Measurements from ENCODE around the gene ZC2HC1C. TPM values are rescaled to one million over a fixed set of nuclear protein-coding genes. Genes with fewer than 3 reads are reported as not detected.
A peak's percentile ranks its signal among the peaks of the same experiment; 100 is the strongest.
"Not testable (repeated sequence)": the region's sequence is repeated elsewhere in the genome, so short reads cannot be mapped to it uniquely, and the experiment has no call there.

Gene ZC2HC1C
- polyA plus RNA-seq, 1 donor from 2014 or later: 3.9 TPM

DNA sequence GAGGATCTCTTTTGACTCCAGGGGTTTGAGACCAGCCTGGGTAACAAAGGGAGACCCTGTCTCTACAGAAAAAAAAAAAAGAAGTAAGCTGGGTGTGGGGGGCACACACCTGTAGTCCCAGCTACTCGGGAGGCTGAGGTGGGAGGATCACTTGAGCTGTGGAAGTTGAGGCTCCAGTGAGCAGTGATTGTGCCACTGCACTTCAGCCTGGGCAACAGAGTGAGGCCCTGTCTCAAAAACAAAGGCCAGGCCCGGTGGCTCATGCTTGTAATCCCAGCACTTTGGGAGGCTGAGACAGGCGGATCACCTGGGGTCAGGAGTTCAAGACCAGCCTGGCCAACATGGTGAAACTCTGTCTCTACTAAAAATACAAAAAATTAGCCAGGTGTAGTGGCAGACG, 1.7 kb upstream of the ZC2HC1C start:
- H3F3A ChIP-seq (ENCODE audit: insufficient read depth, low read length, poor library complexity, severe bottlenecking); H3K27ac ChIP-seq (ENCODE audit: low read length); H3K9me2 ChIP-seq (ENCODE audit: insufficient read depth, low read length); H3K9me3 ChIP-seq (ENCODE audit: low read length); H3K4me3 ChIP-seq (ENCODE audit: low read length); H3K4me2 ChIP-seq (ENCODE audit: low read length); H3K27me3 ChIP-seq (ENCODE audit: insufficient read depth, low read depth, low read length); H3K36me3 ChIP-seq (ENCODE audit: insufficient read depth, low read length); H4K20me1 ChIP-seq (ENCODE audit: insufficient read depth); H2AFZ ChIP-seq (ENCODE audit: low read depth, low read length); H3K9ac ChIP-seq (ENCODE audit: low read length); H3K79me2 ChIP-seq (replicated peaks; ENCODE audit: insufficient read depth, low read length): not testable (repeated sequence)

GRCh38 chr14:75068294-75069120, 934 bp upstream of the ZC2HC1C start:
- Histone ChIP-seq H3K9me2 (ENCODE audit: insufficient read depth, low read length) (no peaks in the 10 kb centered on the region), H3K79me2 (replicated peaks; ENCODE audit: insufficient read depth, low read length) (no peaks in the 10 kb centered on the region), H3K36me3 (ENCODE audit: insufficient read depth, low read length) (no peaks in the 10 kb centered on the region), H3K27me3 (ENCODE audit: insufficient read depth, low read depth, low read length) (no peaks in the 10 kb centered on the region), H3K9ac (ENCODE audit: low read length) (peak overlapping the region; percentile 69), H3K9me3 (ENCODE audit: low read length) (no peaks in the 10 kb centered on the region), H3K27ac (ENCODE audit: low read length) (no peak overlapping the region), H2AFZ (ENCODE audit: low read depth, low read length) (peak overlapping the region; percentile 74), H3F3A (ENCODE audit: insufficient read depth, low read length, poor library complexity, severe bottlenecking) (no peaks in the 10 kb centered on the region), H3K4me2 (ENCODE audit: low read length) (peak overlapping the region; percentile 65), H4K20me1 (ENCODE audit: insufficient read depth) (no peaks in the 10 kb centered on the region), H3K4me3 (ENCODE audit: low read length) (peak overlapping the region; percentile 91)
- TF ChIP-seq POLR2AphosphoS5 (IDR thresholded peaks at IDR 0.05) (no peak), CTCF (IDR thresholded peaks at IDR 0.05; ENCODE audit: poor library complexity, severe bottlenecking) (no peak), EP300 (conservative IDR thresholded peaks at IDR 0.05; ENCODE audit: poor library complexity, severe bottlenecking) (no peak), MXI1 (conservative IDR thresholded peaks at IDR 0.05; ENCODE audit: poor library complexity, severe bottlenecking) (no peak), EZH2 (IDR thresholded peaks at IDR 0.05; ENCODE audit: borderline replicate concordance, insufficient read depth, low read length, poor library complexity, severe bottlenecking) (no peak), SMC3 (conservative IDR thresholded peaks at IDR 0.05; ENCODE audit: poor library complexity) (no peak), TAF1 (IDR thresholded peaks at IDR 0.05; ENCODE audit: low read depth) (no peak)
- TF ChIP-seq, protein P1, sequence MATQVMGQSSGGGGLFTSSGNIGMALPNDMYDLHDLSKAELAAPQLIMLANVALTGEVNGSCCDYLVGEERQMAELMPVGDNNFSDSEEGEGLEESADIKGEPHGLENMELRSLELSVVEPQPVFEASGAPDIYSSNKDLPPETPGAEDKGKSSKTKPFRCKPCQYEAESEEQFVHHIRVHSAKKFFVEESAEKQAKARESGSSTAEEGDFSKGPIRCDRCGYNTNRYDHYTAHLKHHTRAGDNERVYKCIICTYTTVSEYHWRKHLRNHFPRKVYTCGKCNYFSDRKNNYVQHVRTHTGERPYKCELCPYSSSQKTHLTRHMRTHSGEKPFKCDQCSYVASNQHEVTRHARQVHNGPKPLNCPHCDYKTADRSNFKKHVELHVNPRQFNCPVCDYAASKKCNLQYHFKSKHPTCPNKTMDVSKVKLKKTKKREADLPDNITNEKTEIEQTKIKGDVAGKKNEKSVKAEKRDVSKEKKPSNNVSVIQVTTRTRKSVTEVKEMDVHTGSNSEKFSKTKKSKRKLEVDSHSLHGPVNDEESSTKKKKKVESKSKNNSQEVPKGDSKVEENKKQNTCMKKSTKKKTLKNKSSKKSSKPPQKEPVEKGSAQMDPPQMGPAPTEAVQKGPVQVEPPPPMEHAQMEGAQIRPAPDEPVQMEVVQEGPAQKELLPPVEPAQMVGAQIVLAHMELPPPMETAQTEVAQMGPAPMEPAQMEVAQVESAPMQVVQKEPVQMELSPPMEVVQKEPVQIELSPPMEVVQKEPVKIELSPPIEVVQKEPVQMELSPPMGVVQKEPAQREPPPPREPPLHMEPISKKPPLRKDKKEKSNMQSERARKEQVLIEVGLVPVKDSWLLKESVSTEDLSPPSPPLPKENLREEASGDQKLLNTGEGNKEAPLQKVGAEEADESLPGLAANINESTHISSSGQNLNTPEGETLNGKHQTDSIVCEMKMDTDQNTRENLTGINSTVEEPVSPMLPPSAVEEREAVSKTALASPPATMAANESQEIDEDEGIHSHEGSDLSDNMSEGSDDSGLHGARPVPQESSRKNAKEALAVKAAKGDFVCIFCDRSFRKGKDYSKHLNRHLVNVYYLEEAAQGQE (IDR thresholded peaks at IDR 0.05; ENCODE audit: borderline replicate concordance): no peak

DNA sequence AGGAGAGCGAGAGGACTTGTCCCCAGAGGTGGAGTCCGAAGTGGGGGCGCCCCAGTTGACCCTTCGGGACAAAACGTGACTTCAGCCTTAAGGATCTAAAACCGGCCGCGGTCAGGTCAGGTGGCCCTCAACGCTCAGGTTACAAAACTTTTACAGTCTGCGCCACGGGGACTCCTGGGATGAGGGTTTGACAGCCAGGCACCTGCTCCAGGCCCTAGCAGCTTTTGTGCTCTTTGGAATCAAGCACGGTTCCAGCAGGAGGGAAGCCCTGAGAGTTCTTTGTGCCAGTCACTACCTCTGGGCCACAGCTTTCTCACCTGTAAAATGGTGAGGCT, 337 bp downstream of the ZC2HC1C start:
- Histone ChIP-seq H3K4me3 (ENCODE audit: low read length) (peak overlapping the region; percentile 91), H4K20me1 (ENCODE audit: insufficient read depth) (no peaks in the 10 kb centered on the region), H3K27me3 (ENCODE audit: insufficient read depth, low read depth, low read length) (no peaks in the 10 kb centered on the region), H3K36me3 (ENCODE audit: insufficient read depth, low read length) (no peaks in the 10 kb centered on the region), H3K9me2 (ENCODE audit: insufficient read depth, low read length) (no peaks in the 10 kb centered on the region), H3K9me3 (ENCODE audit: low read length) (no peaks in the 10 kb centered on the region), H3K4me2 (ENCODE audit: low read length) (peak overlapping the region; percentile 65), H2AFZ (ENCODE audit: low read depth, low read length) (peak overlapping the region; percentile 74), H3K27ac (ENCODE audit: low read length) (no peak overlapping the region), H3K79me2 (replicated peaks; ENCODE audit: insufficient read depth, low read length) (no peaks in the 10 kb centered on the region), H3F3A (ENCODE audit: insufficient read depth, low read length, poor library complexity, severe bottlenecking) (no peaks in the 10 kb centered on the region), H3K9ac (ENCODE audit: low read length) (peak overlapping the region; percentile 69)
- TF ChIP-seq, protein P1 (IDR thresholded peaks at IDR 0.05; ENCODE audit: borderline replicate concordance): no peak
- TF ChIP-seq TAF1 (IDR thresholded peaks at IDR 0.05; ENCODE audit: low read depth) (no peak), RAD21 (conservative IDR thresholded peaks at IDR 0.05) (no peak), SMC3 (conservative IDR thresholded peaks at IDR 0.05; ENCODE audit: poor library complexity) (no peak), CTCF (IDR thresholded peaks at IDR 0.05; ENCODE audit: poor library complexity, severe bottlenecking) (no peak), EP300 (conservative IDR thresholded peaks at IDR 0.05; ENCODE audit: poor library complexity, severe bottlenecking) (no peak), EZH2 (IDR thresholded peaks at IDR 0.05; ENCODE audit: borderline replicate concordance, insufficient read depth, low read length, poor library complexity, severe bottlenecking) (no peak), POLR2AphosphoS5 (IDR thresholded peaks at IDR 0.05) (no peak), MXI1 (conservative IDR thresholded peaks at IDR 0.05; ENCODE audit: poor library complexity, severe bottlenecking) (no peak)
